ENCODE data around the gene ARPC4. TPM values are rescaled to one million over a fixed set of nuclear protein-coding genes. Genes with fewer than 3 reads are reported as not detected.
A peak's percentile ranks its signal among the peaks of the same experiment; 100 is the strongest.

Gene ARPC4
- total and polyA plus RNA-seq, 10 of the 15 experiments (the other 5 are each of a cell fraction or from before 2014, with no cell fraction given): 42.0 to 354 (median 268) TPM

- peak; percentile 68; the same call in 1 of the 2 replicates for TF ChIP-seq ZBTB33 (IDR thresholded peaks at IDR 0.05)
- no peak for TF ChIP-seq EZH2 (IDR thresholded peaks at IDR 0.05; ENCODE audit: borderline replicate concordance, control insufficient read depth, low read depth, low read length)
Observed at GRCh38 chr3:9826815-9827573, 34.1 kb downstream of the ARPC4 start (continued).

- ChIA-PET POLR2A (interaction anchor here (1.0 kb wide), 1 partner anchor 15 kb away, joined by 3 read pairs; no protein-coding TSS in a partner anchor), SMC1A (ENCODE audit: uncharacterized antibody, unreplicated experiment) (interaction anchor here (0.5 to 1.2 kb wide), 2 partner anchors 13 to 319 kb away, joined by 3 read pairs; no protein-coding TSS in a partner anchor), CTCF (interaction anchor here (0.5 to 1.0 kb wide), 2 partner anchors 104 to 325 kb away, joined by 3 read pairs; no protein-coding TSS in a partner anchor), RAD21 (ENCODE audit: unreplicated experiment) (no interaction called here)
- no peaks in the 10 kb centered on the region for H4K20me1 ChIP-seq (ENCODE audit: control insufficient read depth, insufficient read depth)
- no peak for ATAC-seq
- no peak for DNase-seq (ENCODE audit: low read depth, low spot score)
- H3K9me3 ChIP-seq (replicated peaks; ENCODE audit: control insufficient read depth, insufficient read depth, low read length): no peaks in the 10 kb centered on the region
- H3K27ac ChIP-seq (ENCODE audit: control insufficient read depth, insufficient read depth): no peak overlapping the region
- no peak overlapping the region for H3K9ac ChIP-seq (ENCODE audit: control insufficient read depth, insufficient read depth, low read length)
- TF ChIP-seq, protein P1, sequence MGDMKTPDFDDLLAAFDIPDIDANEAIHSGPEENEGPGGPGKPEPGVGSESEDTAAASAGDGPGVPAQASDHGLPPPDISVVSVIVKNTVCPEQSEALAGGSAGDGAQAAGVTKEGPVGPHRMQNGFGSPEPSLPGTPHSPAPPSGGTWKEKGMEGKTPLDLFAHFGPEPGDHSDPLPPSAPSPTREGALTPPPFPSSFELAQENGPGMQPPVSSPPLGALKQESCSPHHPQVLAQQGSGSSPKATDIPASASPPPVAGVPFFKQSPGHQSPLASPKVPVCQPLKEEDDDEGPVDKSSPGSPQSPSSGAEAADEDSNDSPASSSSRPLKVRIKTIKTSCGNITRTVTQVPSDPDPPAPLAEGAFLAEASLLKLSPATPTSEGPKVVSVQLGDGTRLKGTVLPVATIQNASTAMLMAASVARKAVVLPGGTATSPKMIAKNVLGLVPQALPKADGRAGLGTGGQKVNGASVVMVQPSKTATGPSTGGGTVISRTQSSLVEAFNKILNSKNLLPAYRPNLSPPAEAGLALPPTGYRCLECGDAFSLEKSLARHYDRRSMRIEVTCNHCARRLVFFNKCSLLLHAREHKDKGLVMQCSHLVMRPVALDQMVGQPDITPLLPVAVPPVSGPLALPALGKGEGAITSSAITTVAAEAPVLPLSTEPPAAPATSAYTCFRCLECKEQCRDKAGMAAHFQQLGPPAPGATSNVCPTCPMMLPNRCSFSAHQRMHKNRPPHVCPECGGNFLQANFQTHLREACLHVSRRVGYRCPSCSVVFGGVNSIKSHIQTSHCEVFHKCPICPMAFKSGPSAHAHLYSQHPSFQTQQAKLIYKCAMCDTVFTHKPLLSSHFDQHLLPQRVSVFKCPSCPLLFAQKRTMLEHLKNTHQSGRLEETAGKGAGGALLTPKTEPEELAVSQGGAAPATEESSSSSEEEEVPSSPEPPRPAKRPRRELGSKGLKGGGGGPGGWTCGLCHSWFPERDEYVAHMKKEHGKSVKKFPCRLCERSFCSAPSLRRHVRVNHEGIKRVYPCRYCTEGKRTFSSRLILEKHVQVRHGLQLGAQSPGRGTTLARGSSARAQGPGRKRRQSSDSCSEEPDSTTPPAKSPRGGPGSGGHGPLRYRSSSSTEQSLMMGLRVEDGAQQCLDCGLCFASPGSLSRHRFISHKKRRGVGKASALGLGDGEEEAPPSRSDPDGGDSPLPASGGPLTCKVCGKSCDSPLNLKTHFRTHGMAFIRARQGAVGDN (IDR thresholded peaks at IDR 0.05): no peak
- TF ChIP-seq MEF2A (IDR thresholded peaks at IDR 0.05; ENCODE audit: insufficient read depth, low read depth, low read length): no peak
- TF ChIP-seq CHD4 (IDR thresholded peaks at IDR 0.05): no peak
- no peak for TF ChIP-seq TAF1 (IDR thresholded peaks at IDR 0.05; ENCODE audit: borderline replicate concordance, low read depth, low read length)
- no peak for TF ChIP-seq HCFC1 (IDR thresholded peaks at IDR 0.05; ENCODE audit: low read length)
- no peak for TF ChIP-seq MTA3 (IDR thresholded peaks at IDR 0.05; ENCODE audit: borderline replicate concordance, low read length)
- H3K27me3 ChIP-seq (replicated peaks in 1 of 2; ENCODE audit: control insufficient read depth in 2 of 2, insufficient read depth in 2 of 2, low read length in 1 of 2): no peaks in the 10 kb centered on the region
- H3K36me3 ChIP-seq (ENCODE audit: control insufficient read depth in 2 of 2, insufficient read depth in 2 of 2, low read length in 1 of 2): peaks cover 5 to 6% of the 10 kb centered on the region in 2 experiments; a peak in 2 of 4 replicates
- no peak overlapping the region for H2AFZ ChIP-seq (ENCODE audit: control insufficient read depth, low read depth, low read length)
- H3K4me2 ChIP-seq (ENCODE audit: control insufficient read depth, insufficient read depth): no peak overlapping the region
- intact Hi-C loops (cut with micrococcal nuclease; ENCODE audit: unreplicated experiment) (no loop called here), in situ Hi-C loops (cut with MboI) (no loop called here)
- H3K79me2 ChIP-seq (ENCODE audit: control insufficient read depth, insufficient read depth, low read length): no peaks in the 10 kb centered on the region
- WGBS (ENCODE audit: insufficient coverage, insufficient replicate concordance, low lambda C conversion rate, missing lambda C conversion rate): 97% methylated on average over 17 of the region's 17 CpGs
- no peaks in the 10 kb centered on the region for H3K4me1 ChIP-seq (ENCODE audit: control insufficient read depth, insufficient read depth, low read length)
- H3K4me3 ChIP-seq: no peak overlapping the region
- FAIRE-seq: no peak
- BruUV-seq (replicated peaks): no TSS peak
Observed at GRCh38 chr3:9828801-9829755, 36.2 kb downstream of the ARPC4 start.
